Liver (tissue), 9 donors: ENCODE results near the gene CLMN. TPM values are rescaled to one million over a fixed set of nuclear protein-coding genes. Genes with fewer than 3 reads are reported as not detected.
A peak's percentile ranks its signal among the peaks of the same experiment; 100 is the strongest.

ENCODE experiments used
- DNase-seq: peaks from one replicate; pipeline ENCODE4 v3.0.0-alpha.2; 2017; ENCODE audit warnings: low spot score
- H3K27ac ChIP-seq, 2 donors: one replicate each; pipeline ENCODE4 v1.7.0; 2013; ENCODE audit warnings: inconsistent platforms in 2 of 2, low read length in 2 of 2, control low read depth in 1 of 2, low read depth in 1 of 2, mild to moderate bottlenecking in 1 of 2
- H3K27me3 ChIP-seq, 4 donors: one replicate each; pipeline versions ENCODE4 v1.6.1 to v1.7.0; 2013; ENCODE audit warnings: low read length in 3 of 4, inconsistent platforms in 1 of 4, mild to moderate bottlenecking in 1 of 4, moderate library complexity in 1 of 4; ENCODE audit not compliant: control insufficient read depth in 4 of 4, insufficient read depth in 4 of 4
- H3K36me3 ChIP-seq, 4 donors: one replicate each; pipeline versions ENCODE4 v1.6.1 to v1.7.0; 2013; ENCODE audit warnings: low read length in 3 of 4, mild to moderate bottlenecking in 3 of 4, low read depth in 1 of 4, moderate library complexity in 1 of 4; ENCODE audit not compliant: control insufficient read depth in 4 of 4, insufficient read depth in 3 of 4
- H3K4me1 ChIP-seq, 4 donors: one replicate each; pipeline versions ENCODE4 v1.6.1 to v1.7.0; 2013; ENCODE audit warnings: low read length in 3 of 4, mild to moderate bottlenecking in 3 of 4, moderate library complexity in 1 of 4; ENCODE audit not compliant: control insufficient read depth in 4 of 4, insufficient read depth in 4 of 4
- H3K4me3 ChIP-seq, 3 donors: one replicate each; pipeline versions ENCODE4 v1.6.1 to v1.7.0; 2013; ENCODE audit warnings: low read length in 3 of 3, control low read depth in 1 of 3, low read depth in 1 of 3, mild to moderate bottlenecking in 1 of 3
- H3K9ac ChIP-seq, 2 donors: one replicate each; pipeline ENCODE4 v1.7.0; 2013; ENCODE audit warnings: low read length in 2 of 2, mild to moderate bottlenecking in 2 of 2, moderate library complexity in 2 of 2, control low read depth in 1 of 2, low read depth in 1 of 2
- H3K9me3 ChIP-seq, 4 donors: one replicate each; pipeline versions ENCODE4 v1.6.1 to v1.7.0; 2013; ENCODE audit warnings: low read length in 3 of 4; ENCODE audit not compliant: control insufficient read depth in 4 of 4
- EGR1 ChIP-seq, 2 donors: IDR thresholded peaks; 2 replicates each; pipeline ENCODE4 v1.6.1; 2016 to 2018; ENCODE audit warnings: antibody characterized with exemption in 2 of 2, low read depth in 2 of 2
- FOXA1 ChIP-seq: IDR thresholded peaks from 2 replicates; pipeline ENCODE4 v1.6.1; 2016; ENCODE audit warnings: antibody characterized with exemption
- FOXA2 ChIP-seq: IDR thresholded peaks from 2 replicates; pipeline ENCODE4 v1.6.1; 2016; ENCODE audit warnings: antibody characterized with exemption
- GABPA ChIP-seq, 2 donors: IDR thresholded peaks in 1 of 2; conservative IDR thresholded peaks in 1 of 2; 2 replicates each; pipeline ENCODE4 v1.6.1; 2016; ENCODE audit warnings: antibody characterized with exemption in 2 of 2, mild to moderate bottlenecking in 1 of 2, moderate library complexity in 1 of 2
- HNF4A ChIP-seq, 2 donors: conservative IDR thresholded peaks; 2 replicates each; pipeline ENCODE4 v1.6.1; 2016; ENCODE audit warnings: antibody characterized with exemption in 2 of 2, mild to moderate bottlenecking in 2 of 2
- HNF4G ChIP-seq: IDR thresholded peaks from 2 replicates; pipeline ENCODE4 v1.6.1; 2016; ENCODE audit warnings: antibody characterized with exemption
- JUND ChIP-seq, 2 donors: IDR thresholded peaks; 2 replicates each; pipeline ENCODE4 v1.6.1; 2016; ENCODE audit warnings: antibody characterized with exemption in 2 of 2
- NR2F2 ChIP-seq: IDR thresholded peaks from 2 replicates; pipeline ENCODE4 v1.6.1; 2016; ENCODE audit warnings: antibody characterized with exemption
- RAD21 ChIP-seq, 2 donors: IDR thresholded peaks; 2 replicates each; pipeline ENCODE4 v1.6.1; 2016; ENCODE audit warnings: antibody characterized with exemption in 2 of 2, mild to moderate bottlenecking in 2 of 2
- RXRA ChIP-seq, 2 donors: IDR thresholded peaks; 2 replicates each; pipeline ENCODE4 v1.6.1; 2017 to 2018; ENCODE audit warnings: antibody characterized with exemption in 2 of 2, mild to moderate bottlenecking in 1 of 2
- SP1 ChIP-seq: IDR thresholded peaks from 2 replicates; pipeline ENCODE4 v1.6.1; 2018; ENCODE audit warnings: antibody characterized with exemption, mild to moderate bottlenecking
- TAF1 ChIP-seq: conservative IDR thresholded peaks from 2 replicates; pipeline ENCODE4 v1.6.1; 2016; ENCODE audit warnings: antibody characterized with exemption, mild to moderate bottlenecking
- YY1 ChIP-seq: IDR thresholded peaks from 2 replicates; pipeline ENCODE4 v1.6.1; 2016; ENCODE audit warnings: antibody characterized with exemption, mild to moderate bottlenecking
- WGBS: extraction: QIAGEN DNeasy Blood & Tissue Kit; methylation state at CpG from one replicate; pipeline ENCODE4 v1.1.7; 2013; 5-methylcytosine and 5-hydroxymethylcytosine counted together
- polyA plus RNA-seq, 2 donors: library from polyadenylated mRNA; stranded (reverse) in 1 of 2; unstranded in 1 of 2; fragments of 200-250 nt in 1 of 2; fragments of >200 nt in 1 of 2; fragmentation: Nextera tagmentation in 1 of 2; extraction: Ambion mirVana in 1 of 2; gene quantifications; one replicate each; pipeline versions ENCODE4 v1.2.1 to v1.2.3, GENCODE V29; 2013 to 2015
- total RNA-seq, 2 donors: library from RNA; depleted of rRNA; stranded (reverse); fragments of >200 nt; gene quantifications; one replicate each; pipeline ENCODE4 v1.2.3, GENCODE V29; 2014
- TF ChIP-seq, protein P1 (sequence below): fragments of 150-350 bp; IDR thresholded peaks from 2 replicates; pipeline ENCODE4 v1.5.1; 2017; ENCODE audit warnings: improper control_type of control experiment, low read depth, low read length; ENCODE audit not compliant: missing input control
- TF ChIP-seq, protein P2 (sequence below): IDR thresholded peaks from 2 replicates; pipeline ENCODE4 v1.6.1; 2016; ENCODE audit warnings: antibody characterized with exemption, mild to moderate bottlenecking
- TF ChIP-seq, protein P3 (sequence below): IDR thresholded peaks from 2 replicates; pipeline ENCODE4 v1.6.1; 2016; ENCODE audit warnings: antibody characterized with exemption
- TF ChIP-seq, protein P4 (sequence below): IDR thresholded peaks from 2 replicates; pipeline ENCODE4 v1.6.1; 2016; ENCODE audit warnings: antibody characterized with exemption
- TF ChIP-seq, protein P5 (sequence below): IDR thresholded peaks from 2 replicates; pipeline ENCODE4 v1.6.1; 2016; ENCODE audit warnings: antibody characterized with exemption
- donor health status: healthy.
- donor health status: healthy.
- donor health status: healthy.
- donor health status: healthy.
- donor health status: healthy.

The CLMN gene
- total and polyA plus RNA-seq, 4 donors, result 6.0 to 41.1 (median 24.1) TPM

DNA sequence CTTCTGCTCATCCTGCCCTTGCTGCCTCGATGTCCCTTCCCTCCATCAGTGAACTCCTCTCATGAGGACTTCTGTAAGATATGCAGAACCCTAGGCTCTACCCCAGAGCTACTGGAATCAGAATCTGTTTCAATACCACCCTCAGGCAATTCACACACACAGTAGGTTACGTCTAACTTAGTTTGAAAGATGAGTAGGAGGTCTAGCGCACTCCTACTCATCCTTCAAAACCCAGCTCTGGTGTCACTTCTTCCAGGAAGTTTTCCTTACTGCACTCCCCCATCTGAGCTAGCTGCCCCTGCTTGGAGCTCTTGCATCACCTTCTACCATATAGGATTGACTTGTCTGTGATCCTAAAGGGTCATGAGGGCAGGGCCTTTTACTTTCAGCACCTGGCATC lies 105.9 kb downstream of the CLMN start:
- peaks cover 9 to 31% (median 25%) of the 10 kb centered on the region in 4 donors for H3K4me1 ChIP-seq
- no peaks in the 10 kb centered on the region for H3K9me3 ChIP-seq
- DNase-seq, result no peak
- TF ChIP-seq, protein P1, sequence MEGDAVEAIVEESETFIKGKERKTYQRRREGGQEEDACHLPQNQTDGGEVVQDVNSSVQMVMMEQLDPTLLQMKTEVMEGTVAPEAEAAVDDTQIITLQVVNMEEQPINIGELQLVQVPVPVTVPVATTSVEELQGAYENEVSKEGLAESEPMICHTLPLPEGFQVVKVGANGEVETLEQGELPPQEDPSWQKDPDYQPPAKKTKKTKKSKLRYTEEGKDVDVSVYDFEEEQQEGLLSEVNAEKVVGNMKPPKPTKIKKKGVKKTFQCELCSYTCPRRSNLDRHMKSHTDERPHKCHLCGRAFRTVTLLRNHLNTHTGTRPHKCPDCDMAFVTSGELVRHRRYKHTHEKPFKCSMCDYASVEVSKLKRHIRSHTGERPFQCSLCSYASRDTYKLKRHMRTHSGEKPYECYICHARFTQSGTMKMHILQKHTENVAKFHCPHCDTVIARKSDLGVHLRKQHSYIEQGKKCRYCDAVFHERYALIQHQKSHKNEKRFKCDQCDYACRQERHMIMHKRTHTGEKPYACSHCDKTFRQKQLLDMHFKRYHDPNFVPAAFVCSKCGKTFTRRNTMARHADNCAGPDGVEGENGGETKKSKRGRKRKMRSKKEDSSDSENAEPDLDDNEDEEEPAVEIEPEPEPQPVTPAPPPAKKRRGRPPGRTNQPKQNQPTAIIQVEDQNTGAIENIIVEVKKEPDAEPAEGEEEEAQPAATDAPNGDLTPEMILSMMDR, result no peak
- TF ChIP-seq EGR1 (IDR thresholded peaks at IDR 0.05; ENCODE audit: low read depth in 2 of 2), result no peak
- TF ChIP-seq, protein P2, sequence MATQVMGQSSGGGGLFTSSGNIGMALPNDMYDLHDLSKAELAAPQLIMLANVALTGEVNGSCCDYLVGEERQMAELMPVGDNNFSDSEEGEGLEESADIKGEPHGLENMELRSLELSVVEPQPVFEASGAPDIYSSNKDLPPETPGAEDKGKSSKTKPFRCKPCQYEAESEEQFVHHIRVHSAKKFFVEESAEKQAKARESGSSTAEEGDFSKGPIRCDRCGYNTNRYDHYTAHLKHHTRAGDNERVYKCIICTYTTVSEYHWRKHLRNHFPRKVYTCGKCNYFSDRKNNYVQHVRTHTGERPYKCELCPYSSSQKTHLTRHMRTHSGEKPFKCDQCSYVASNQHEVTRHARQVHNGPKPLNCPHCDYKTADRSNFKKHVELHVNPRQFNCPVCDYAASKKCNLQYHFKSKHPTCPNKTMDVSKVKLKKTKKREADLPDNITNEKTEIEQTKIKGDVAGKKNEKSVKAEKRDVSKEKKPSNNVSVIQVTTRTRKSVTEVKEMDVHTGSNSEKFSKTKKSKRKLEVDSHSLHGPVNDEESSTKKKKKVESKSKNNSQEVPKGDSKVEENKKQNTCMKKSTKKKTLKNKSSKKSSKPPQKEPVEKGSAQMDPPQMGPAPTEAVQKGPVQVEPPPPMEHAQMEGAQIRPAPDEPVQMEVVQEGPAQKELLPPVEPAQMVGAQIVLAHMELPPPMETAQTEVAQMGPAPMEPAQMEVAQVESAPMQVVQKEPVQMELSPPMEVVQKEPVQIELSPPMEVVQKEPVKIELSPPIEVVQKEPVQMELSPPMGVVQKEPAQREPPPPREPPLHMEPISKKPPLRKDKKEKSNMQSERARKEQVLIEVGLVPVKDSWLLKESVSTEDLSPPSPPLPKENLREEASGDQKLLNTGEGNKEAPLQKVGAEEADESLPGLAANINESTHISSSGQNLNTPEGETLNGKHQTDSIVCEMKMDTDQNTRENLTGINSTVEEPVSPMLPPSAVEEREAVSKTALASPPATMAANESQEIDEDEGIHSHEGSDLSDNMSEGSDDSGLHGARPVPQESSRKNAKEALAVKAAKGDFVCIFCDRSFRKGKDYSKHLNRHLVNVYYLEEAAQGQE, result no peak
- no peak for TF ChIP-seq SP1
- TF ChIP-seq, protein P3, sequence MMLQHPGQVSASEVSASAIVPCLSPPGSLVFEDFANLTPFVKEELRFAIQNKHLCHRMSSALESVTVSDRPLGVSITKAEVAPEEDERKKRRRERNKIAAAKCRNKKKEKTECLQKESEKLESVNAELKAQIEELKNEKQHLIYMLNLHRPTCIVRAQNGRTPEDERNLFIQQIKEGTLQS, result no peak
- no peak for TF ChIP-seq JUND (IDR thresholded peaks at IDR 0.05)
- TF ChIP-seq, protein P4, sequence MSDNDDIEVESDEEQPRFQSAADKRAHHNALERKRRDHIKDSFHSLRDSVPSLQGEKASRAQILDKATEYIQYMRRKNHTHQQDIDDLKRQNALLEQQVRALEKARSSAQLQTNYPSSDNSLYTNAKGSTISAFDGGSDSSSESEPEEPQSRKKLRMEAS, result no peak
- TF ChIP-seq RXRA (IDR thresholded peaks at IDR 0.05), result no peak
- no peak for TF ChIP-seq RAD21 (IDR thresholded peaks at IDR 0.05)
- no peak for TF ChIP-seq HNF4A (conservative IDR thresholded peaks at IDR 0.05)
- no peak for TF ChIP-seq HNF4G
- no peak for TF ChIP-seq NR2F2
- no peak for TF ChIP-seq YY1
- TF ChIP-seq, protein P5, sequence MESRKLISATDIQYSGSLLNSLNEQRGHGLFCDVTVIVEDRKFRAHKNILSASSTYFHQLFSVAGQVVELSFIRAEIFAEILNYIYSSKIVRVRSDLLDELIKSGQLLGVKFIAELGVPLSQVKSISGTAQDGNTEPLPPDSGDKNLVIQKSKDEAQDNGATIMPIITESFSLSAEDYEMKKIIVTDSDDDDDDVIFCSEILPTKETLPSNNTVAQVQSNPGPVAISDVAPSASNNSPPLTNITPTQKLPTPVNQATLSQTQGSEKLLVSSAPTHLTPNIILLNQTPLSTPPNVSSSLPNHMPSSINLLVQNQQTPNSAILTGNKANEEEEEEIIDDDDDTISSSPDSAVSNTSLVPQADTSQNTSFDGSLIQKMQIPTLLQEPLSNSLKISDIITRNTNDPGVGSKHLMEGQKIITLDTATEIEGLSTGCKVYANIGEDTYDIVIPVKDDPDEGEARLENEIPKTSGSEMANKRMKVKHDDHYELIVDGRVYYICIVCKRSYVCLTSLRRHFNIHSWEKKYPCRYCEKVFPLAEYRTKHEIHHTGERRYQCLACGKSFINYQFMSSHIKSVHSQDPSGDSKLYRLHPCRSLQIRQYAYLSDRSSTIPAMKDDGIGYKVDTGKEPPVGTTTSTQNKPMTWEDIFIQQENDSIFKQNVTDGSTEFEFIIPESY, result no peak
- no peak for TF ChIP-seq FOXA2
- no peak for TF ChIP-seq TAF1
- no peak for TF ChIP-seq FOXA1
- TF ChIP-seq GABPA (IDR thresholded peaks at IDR 0.05 in 1 of 2, conservative IDR thresholded peaks at IDR 0.05 in 1 of 2), result no peak
- peaks cover 0 to 4% (median 4%) of the 10 kb centered on the region in 4 donors for H3K36me3 ChIP-seq
- no peaks in the 10 kb centered on the region for H3K27me3 ChIP-seq
- H3K4me3 ChIP-seq, result no peak overlapping the region
- 94% methylated on average over 3 of the region's 3 CpGs for WGBS
- peak overlapping the region in 1 of 2 donors; percentile 26 for H3K27ac ChIP-seq
- no peak overlapping the region for H3K9ac ChIP-seq
